HG03045 (cell line): Measurements from ENCODE around the gene RBMX.
"Not testable (repeated sequence)": the region's sequence is repeated elsewhere in the genome, so short reads cannot be mapped to it uniquely, and the experiment has no call there.

Experiments used
- ATAC-seq: cut with Tn5 transposase; IDR thresholded peaks from one replicate; pipeline ENCODE4 v1.9.1; 2021; ENCODE audit warnings: mild to moderate bottlenecking, moderate library complexity; ENCODE audit not compliant: unreplicated experiment

The RBMX gene

DNA sequence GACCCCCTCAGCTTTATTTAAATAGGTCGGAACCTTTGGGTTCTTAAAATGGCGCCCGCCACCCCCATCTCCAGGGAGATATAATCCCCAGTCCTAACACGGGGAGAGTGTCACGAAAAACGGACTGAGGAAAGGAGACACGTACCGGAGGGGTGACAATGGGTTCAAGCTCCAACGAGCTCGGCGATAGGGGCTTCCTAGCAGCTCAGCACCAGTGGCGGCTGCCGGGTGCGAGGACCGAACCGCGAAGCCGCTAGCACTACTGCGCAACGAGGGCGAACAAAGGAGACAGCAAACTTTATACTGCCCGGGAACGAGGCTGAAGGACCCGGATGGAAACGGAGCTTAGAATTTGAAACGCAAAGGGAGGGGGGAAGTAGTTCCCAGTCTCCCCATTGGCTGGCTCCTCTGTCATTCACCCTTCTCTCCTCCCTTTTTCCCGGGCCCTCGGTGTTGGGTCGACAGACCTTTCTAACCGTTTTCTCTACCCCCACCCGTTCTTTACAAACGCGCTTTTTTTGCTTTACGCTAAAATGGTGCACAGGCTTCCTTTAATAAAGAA is at the start of gene RBMX:
RBMX (minus strand) TSS at position 274 of the 562 bp plus-strand sequence. CDS start 1,298 bp downstream, outside the sequence.
- peak; percentile 97 for ATAC-seq

DNA sequence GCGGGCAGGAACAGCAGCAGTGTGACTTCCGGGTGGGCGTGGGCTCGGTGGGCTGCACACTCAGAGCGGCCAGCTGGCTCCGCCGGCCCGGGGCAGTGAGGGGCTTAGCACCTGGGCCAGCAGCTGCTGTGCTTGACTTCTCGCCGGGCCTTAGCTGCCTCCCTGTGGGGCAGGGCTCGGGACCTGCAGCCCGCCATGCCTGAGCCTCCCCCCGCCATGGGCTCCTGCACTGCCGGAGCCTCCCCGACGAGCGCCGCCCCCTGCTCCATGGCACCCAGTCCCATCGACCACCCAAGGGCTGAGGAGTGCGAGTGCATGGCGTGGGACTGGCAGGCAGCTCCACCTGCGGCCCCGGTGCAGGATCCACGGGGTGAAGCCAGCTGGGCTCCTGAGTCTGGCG is 40.9 kb upstream of the RBMX start:
- ATAC-seq, result not testable (repeated sequence)

DNA sequence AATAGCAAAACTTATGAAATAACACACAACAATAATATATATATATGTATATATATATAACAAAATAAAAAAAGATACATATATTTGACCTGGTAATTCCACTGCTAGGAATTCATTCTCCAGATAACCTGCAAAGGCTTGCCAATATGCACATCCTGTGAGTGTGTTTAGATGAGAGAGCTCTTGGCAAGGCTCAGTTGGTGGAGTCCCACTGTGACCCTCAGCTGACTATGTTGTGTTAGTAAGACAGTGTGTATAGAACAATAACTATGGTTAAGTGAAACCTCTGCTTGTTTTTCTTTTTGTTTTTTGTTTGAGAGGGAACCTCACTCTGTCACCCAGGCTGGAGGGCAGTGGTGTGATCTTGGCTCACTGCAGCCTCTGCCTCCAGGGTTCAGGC is 39.5 kb upstream of the RBMX start:
- ATAC-seq, result no peak

DNA sequence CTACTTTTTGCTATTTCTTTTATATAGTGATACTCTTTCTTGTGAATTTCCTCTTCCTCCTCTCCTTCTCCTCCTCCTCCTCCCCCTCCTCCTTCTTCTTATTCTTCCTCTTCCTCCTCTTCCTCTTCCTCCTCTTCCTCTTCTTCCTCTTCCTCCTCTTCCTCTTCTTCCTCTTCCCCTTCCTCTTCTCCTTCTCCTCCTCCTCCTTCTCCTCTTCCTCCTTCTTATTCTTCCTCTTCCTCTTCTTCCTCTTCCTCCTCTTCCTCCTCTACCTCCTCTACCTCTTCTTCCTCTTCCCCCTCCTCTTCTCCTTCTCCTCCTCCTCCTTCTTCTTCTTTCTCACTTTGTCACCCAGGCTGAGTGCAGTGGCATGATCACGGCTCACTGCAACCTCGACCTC is 36.3 kb upstream of the RBMX start:
- ATAC-seq, result no peak

DNA sequence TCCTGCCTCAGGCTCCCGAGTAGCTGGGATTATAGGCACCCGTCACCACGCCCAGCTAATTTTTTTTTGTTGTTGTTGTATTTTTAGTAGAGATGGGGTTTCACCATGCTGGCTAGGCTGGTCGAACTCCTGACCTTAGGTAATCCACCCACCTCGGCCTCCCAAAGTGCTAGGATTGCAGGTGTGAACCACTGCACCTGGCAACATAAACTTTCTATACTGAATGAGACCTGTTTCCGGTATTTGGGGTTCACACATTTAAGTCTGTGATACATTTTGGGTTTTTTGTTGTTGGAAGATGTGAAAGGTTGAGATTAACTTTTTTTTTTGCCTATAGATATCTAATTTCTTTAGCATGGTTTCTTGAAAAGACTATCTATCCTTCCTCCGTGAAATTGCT is 31.1 kb upstream of the RBMX start:
- ATAC-seq, result not testable (repeated sequence)

DNA sequence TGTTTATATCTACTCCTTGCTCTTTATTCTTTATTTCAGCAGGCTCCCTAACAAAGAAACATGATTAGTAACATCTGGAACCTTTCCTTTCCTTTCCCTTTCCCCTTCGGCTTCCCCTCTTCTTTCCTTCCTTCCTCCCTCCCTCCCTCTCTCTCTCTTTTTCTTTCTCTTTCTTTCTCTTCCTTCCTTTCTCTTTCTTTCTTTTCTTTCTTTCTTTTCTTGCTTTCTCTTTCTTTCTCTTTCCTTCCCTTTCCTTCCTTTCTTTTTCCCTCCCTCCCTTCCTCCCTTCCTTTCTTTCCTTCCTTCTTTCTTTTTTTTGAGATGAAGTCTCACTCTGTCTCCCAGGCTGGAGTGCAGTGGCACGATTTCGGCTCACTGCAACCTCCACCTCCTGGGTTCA is 30.7 kb upstream of the RBMX start:
- no peak for ATAC-seq

DNA sequence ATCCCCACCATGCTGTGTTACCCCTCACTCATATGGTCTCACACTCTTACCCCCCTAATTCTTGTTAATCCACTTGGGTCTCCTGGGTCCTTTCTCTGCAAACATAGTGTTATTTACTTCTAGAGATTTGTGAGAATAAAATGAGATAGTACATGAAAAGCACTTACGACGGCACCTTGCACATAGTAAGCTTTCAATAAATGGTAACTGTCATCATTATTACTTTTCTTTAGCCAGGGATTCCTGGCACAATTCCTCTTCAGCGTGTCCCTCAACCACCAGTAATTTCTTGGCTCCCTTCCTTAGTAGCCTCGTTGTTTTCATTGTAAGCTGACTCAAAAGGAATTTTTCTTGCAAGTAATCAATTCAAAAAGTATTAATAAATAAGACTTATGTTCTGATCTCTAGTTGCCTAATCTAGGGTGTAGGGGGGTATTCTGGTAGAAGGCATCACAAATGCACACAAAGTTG is 30.1 kb upstream of the RBMX start:
- no peak for ATAC-seq

DNA sequence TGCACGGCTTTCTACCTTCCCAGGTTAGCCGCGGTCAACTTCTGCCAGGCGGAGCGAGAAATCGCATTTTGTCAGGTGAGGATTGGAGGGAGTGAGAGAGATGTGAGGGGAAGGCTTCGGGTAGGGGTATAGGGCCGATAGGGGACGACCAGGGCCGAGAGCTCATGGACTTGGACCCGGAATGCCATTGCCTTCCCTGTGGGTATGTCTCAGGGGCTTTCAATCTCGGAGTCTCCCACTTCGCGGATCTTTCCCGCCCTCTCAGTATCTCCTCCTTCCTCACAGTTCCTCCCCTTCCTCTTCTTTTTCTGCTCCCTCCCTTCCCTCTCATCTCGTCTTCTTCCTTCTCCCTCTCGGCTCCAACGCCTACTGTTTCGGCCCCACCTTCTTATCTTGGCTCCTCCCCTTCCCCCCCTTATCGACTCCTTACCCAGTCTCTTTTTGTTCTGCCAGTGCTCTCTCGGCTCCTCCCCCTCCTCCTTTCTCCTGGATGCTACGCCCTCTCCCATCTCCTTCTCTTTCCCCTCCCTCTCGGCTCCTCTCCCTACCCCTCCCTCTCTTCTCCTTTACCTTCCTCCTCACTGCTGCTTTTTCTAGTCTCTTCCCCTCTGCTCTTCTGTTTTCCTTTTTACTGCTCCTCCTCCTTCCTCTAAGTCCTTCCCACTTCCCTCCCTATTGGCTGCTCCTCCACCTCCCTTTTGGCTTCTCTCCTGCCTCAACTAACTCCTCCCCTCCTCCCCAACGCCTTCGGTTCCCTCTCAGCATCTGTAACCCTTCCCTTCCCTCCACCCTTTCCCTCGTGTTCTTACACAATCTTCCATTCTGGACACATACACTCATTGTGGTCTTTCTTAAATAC is 29.4 kb upstream of the RBMX start:
- ATAC-seq, result peak; percentile 66

DNA sequence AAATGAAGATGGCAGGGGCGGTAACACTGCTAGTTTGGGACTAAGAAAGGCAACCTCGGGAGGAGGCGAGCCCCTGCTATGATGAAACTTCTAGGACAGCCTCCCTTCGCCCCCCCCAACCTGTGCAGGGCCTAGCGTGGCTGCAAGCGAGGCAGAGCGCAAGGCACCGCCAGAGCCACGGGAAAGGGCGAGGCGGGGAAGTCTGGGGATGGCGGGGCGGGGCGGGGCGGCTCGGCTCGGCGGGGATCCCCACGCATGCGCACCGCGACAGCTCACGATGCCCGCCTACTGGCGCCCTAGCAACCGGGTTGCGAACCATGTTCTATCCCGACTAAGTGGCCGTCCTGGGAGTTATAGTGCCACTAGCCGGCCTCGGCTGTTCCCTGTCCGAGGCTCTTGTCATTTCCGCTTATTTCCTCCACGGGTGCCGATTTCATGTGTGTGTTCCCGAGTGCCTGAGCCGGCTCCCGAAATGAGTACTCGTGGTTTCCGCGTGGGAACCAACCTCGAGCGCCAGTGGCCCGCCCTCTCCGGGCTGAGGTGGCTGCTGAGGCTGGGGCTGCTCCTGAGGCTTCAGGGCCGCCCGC is 28.7 kb upstream of the RBMX start:
- ATAC-seq, result peak; percentile 81

DNA sequence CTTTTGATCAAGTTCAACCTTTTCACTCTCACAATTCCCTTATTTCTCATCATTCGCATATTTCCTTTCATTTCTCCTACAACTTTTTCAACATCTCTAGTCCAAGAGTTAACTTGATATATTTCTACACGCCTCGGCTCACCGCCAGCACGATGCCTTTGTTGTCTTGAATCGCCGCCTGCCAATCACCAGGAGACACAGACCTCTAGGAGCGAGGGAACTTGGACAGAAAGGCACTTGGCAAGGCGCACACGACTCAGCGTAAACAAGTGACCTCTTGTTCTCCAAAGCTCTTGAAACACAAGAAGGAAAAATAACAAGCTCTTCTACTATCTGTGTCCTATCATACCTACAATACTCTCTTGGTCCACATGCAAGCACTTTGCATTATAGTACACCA is 27.1 kb upstream of the RBMX start:
- no peak for ATAC-seq

DNA sequence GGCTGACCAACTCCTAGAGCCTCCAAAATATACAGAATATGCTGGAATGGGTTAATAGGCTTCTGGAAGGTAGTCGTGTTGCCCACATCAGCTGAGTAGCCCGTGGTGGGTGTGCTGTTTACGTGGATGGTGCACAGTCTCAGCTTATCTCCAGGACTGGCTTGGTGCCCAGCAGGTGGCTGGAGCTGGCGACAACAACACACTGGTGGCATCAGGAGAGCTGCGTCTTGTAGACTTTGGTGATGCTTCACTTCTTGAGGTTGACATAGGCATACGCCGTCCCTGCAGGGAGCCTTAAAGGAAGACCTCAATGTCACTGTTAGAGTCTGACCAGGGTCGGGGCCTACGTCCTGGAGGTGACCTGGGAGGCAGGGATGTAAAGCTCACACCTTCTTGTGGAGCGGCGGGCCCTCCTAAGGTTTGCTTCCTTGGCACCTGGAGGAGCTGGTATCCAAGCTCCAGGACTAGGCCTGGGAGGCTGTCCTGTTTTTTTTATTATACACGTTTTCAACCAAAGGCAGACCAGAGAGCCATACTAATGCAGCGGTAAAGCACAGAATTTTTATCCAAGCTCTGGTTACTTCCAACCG is 26.5 kb upstream of the RBMX start:
- no peak for ATAC-seq

DNA sequence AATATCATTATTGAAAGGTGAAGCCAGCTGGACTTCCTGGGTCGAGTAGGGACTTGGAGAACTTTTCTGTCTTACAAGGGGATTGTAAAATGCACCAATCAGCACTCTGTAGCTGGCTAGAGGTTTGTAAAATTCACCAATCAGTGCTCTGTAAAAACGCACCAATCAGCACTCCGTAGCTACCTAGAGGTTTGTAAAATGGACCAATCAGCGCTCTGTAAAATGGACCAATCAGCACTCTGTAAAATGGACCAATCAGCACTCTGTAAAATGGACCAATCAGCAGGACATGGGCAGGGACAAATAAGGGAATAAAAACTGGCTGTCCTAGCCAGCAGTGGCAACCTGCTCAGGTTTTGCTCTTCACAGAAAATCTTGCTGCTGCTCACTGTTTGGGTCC is 23.5 kb upstream of the RBMX start:
- not testable (repeated sequence) for ATAC-seq

DNA sequence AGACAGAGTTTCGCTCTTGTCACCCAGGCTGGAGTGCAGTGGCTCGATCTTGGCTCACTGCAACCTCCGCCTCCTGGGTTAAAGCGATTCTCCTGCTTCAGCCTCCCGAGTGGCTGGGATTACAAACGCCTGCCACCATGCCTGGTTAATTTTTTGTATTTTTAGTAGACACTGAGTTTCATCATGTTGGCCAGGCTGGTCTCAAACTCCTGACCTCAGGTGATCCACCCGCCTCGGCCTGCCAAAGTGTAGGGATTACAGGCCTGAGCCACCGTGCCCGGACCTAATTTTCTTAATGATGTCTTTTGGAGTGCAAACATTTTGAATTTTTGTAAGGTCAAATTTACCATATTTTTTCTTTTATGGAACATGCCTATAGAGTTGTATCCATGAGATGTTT is 19.5 kb upstream of the RBMX start:
- ATAC-seq, result not testable (repeated sequence)

DNA sequence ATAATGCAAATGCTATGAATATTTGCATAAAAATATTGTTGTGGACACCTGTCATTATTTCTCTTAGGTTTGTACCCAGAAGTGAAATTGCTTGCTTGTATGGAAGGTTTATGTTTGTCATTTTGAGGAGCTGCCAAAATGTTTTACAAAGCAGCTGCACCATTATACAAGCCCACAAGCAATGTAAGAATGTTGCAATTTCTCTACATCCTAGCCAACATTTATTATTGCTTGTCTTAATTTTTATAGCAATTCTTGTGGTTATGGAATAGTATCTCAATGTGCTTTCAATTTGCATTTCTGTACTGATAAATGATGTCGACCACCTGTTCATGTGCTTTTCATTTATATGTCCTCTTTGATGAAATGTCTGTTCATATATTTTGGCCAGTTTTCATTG is 18.7 kb upstream of the RBMX start:
- ATAC-seq, result no peak

DNA sequence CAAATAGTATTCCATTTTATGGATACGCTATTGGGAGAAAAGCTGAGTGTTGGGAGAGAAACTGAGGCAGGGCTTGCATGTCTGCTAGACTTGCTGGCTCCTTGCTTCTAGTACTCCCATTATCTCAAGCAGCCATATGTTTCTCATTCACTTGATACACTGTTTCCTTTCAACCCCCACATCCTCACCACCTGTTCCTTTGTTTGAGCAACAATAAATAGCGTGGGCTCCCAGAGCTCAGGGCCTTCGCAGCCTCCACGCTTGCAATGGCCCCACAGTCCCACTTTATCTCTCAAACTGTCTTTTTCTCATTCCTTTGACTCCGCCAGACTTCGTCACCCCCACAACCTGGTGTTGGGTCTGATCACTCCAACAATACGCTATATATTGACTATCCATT is 18.2 kb upstream of the RBMX start:
- not testable (repeated sequence) for ATAC-seq

DNA sequence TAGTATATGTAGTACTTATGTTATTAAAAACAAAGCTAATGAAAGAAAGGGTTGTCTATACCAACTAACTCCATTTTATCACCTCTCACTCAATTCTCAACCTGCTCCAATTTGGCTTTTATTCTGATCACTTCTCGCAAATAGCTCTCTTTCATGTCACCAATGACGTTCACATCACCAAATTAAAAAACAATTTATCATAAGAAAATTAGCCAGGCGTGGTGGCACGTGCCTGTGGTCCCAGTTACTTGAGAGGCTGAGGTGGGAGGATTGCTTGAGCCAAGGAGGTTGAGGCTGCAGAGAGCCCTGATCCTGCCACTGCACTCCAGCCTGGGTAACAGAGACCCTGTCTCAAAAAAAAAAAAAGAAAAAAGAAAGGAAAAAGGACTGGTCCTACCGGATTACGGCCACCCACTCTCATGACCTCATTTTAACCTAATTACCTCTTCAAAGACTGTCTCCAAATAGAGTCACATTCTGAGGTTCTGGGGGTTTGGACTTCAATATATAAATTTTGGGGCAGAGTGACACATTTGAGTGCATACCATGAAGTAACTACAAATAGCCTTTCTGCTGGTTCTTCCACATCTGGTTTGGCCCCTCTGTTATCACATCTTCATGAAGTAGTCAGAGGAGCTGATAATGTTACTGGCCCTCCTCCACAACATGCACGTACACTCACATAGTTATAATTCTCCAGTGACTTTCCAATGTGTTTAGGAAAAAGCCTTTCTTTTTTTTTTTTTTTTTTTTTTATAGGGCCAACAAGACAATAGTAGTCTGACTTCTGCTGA is 15.8 kb upstream of the RBMX start:
- no peak for ATAC-seq

DNA sequence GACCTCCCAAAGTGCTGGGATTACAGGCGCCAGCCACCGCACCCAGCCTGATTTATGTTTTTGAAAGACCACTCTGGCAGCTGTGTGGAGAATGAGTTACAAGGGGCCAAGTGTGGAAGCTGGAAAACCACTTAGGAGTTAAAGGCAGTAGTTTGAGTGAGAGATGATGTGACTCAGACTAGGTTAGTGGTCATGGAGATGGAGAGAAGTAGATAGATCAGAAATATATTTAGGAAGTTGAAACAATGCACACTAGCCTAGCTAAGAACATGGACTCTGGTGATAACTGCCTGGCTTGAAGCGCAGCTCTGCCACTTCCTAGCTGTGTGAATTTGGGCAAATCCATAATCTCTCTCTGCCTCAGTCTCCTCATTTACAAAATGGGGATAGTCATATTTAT is 11.9 kb upstream of the RBMX start:
- ATAC-seq, result no peak

DNA sequence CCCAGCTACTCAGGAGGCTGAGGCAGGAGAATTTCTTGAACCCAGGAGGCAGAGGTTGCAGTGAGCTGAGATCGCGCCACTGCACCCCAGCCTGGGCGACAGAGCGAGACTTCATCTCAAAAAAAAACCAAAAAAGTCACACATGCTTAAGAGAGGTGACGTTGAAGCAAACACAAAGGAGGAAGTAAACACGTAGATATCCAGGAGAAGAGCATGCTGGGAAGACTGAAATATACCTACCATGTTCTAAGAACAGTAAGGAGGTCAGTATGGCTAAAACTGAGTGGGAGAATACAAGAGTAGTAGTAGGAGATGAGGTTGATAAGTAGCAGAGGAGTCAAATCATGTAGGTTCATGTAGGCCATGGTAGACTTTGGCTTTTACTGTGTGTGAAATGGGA is 10.1 kb upstream of the RBMX start:
- not testable (repeated sequence) for ATAC-seq

DNA sequence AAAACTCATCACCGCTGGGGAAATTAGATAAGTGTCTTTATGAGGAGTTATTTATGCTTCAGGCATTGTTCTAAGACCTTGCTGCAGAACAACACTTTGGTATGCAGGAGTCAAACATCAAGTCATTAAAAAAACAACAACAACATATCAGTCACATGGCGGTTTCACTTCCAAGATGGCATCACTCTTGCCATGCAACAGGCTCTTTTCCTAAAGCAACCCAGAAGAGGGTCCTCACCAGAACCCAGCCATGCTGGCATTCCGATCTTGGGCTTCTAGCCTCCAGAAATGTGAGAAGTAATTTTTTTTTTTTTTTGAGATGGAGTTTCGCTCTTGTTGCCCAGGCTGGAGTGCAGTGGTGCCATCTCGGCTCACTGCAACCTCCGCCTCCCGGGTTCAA is 8.7 kb upstream of the RBMX start:
- ATAC-seq, result no peak

DNA sequence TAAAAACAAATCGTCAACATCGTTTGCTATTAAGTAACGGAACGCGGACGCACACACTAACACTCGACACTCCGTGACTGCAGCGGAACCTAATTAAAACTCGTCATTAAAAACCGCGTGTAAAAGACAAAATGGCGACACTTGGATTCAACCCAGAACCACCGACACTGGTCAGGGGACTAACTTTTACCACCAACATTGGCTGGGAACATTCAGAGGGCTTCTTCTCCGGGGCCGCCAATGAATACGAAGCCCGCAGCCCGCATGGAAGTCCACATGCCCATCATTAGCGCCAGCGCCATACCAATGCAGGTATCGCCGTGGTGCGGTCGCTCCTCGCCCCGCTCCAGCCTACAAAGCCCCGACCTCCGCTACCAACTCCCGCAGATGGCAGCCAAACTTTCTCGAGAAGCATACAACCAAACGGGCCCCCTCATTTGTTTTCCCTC is 498 bp downstream of the RBMX start:
- ATAC-seq, result peak; percentile 30
